Measurements from ENCODE around the gene ACAP3. TPM values are rescaled to one million over a fixed set of nuclear protein-coding genes. Genes with fewer than 3 reads are reported as not detected.

Gene ACAP3
- total and polyA plus RNA-seq, 10 of the 15 experiments (the other 5 are each of a cell fraction or from before 2014, with no cell fraction given): 0.05 to 34.2 (median 7.1) TPM

DNA sequence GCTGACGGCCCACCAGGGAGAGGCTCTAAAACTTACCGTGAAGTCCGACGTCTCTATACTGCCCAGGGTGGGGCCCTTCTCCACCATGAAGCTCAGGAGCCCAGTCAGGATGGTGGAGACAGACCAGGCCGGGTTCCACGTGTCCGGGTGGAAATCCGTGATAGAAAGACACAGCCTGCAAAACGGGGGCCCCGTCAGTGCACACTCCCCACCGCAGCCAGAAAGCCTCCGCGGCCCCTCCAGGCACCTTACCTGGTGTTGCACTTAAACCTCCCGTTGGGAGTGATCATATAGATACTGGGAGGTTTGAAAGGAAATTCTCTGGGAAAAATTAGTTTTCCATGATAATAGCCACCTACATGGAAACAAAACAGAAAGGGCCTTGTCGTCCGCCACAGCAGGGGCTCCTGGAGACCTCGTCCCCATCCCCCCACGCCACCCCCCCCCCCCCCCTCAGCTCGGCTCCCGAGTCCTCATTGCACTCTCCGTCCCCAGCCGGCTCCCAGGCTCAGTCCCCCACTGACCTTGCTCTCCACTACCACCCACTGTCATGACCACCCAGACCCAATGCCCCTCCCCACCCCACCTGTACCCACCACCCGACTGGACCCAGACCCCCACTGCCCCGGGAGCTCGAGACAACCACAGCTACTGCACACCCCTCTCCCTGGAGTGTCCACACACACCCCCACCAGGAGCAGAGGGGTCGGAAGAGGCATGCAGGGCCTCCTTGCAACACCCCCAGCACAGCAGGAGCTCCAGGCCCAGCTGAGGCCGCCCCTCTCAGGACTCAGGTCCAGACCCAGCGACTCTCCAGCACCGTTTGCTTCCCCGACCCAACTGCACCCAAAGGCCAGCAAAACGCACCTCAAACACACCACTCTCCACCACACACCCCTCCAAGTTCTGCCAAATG, 50.5 kb downstream of the ACAP3 start:
- ATAC-seq: no peak
- no peaks in the 10 kb centered on the region for H3K4me1 ChIP-seq (ENCODE audit: control insufficient read depth, insufficient read depth, low read length)
- SMC1A ChIA-PET (ENCODE audit: uncharacterized antibody, unreplicated experiment): no interaction called here
- 98% methylated on average over 25 of the region's 31 CpGs for WGBS (ENCODE audit: insufficient coverage, insufficient replicate concordance, low lambda C conversion rate, missing lambda C conversion rate)
- peaks cover 9 to 20% of the 10 kb centered on the region in 2 experiments; a peak in 3 of 4 replicates for H3K36me3 ChIP-seq (ENCODE audit: control insufficient read depth in 2 of 2, insufficient read depth in 2 of 2, low read length in 1 of 2)
- DNase-seq (ENCODE audit: low read depth, low spot score): no peak
- intact Hi-C loops (cut with micrococcal nuclease; ENCODE audit: unreplicated experiment): no loop called here
- no peak overlapping the region for H3K4me3 ChIP-seq
- H3K27me3 ChIP-seq (replicated peaks in 1 of 2; ENCODE audit: control insufficient read depth in 2 of 2, insufficient read depth in 2 of 2, low read length in 1 of 2): no peaks in the 10 kb centered on the region
- RAD21 ChIA-PET (ENCODE audit: unreplicated experiment): no interaction called here
- H3K9ac ChIP-seq (ENCODE audit: control insufficient read depth, insufficient read depth, low read length): no peak overlapping the region
- H2AFZ ChIP-seq (ENCODE audit: control insufficient read depth, low read depth, low read length): no peak overlapping the region
- no peak overlapping the region for H3K4me2 ChIP-seq (ENCODE audit: control insufficient read depth, insufficient read depth)
- no peaks in the 10 kb centered on the region for H4K20me1 ChIP-seq (ENCODE audit: control insufficient read depth, insufficient read depth)
- no peaks in the 10 kb centered on the region for H3K9me3 ChIP-seq (replicated peaks; ENCODE audit: control insufficient read depth, insufficient read depth, low read length)
- no TSS peak for BruUV-seq (replicated peaks)
- no peak overlapping the region for H3K27ac ChIP-seq (ENCODE audit: control insufficient read depth, insufficient read depth)
- no peak for FAIRE-seq
- CTCF ChIA-PET: interaction anchor here (1.3 kb wide), 1 partner anchor 135 kb away, joined by 3 read pairs; no protein-coding TSS in a partner anchor
- no peaks in the 10 kb centered on the region for H3K79me2 ChIP-seq (ENCODE audit: control insufficient read depth, insufficient read depth, low read length)
- POLR2A ChIA-PET: interaction anchor here (0.6 kb wide), 1 partner anchor 284 kb away, joined by 3 read pairs; no protein-coding TSS in a partner anchor
- in situ Hi-C loops (cut with MboI): no loop called here
- TF ChIP-seq IRF4 (IDR thresholded peaks at IDR 0.05; ENCODE audit: low read depth, low read length) (no peak), CBX3 (IDR thresholded peaks at IDR 0.05; ENCODE audit: borderline replicate concordance, low read depth) (no peak), ZNF274 (IDR thresholded peaks at IDR 0.05; ENCODE audit: insufficient read depth, insufficient read length) (no peak), HDAC6 (IDR thresholded peaks at IDR 0.05; ENCODE audit: unreplicated experiment) (no peak), SMC3 (IDR thresholded peaks at IDR 0.05; ENCODE audit: borderline replicate concordance, low read length) (no peak), CHD2 (IDR thresholded peaks at IDR 0.05; ENCODE audit: borderline replicate concordance, low read depth, low read length) (no peak), TAF1 (IDR thresholded peaks at IDR 0.05; ENCODE audit: borderline replicate concordance, low read depth, low read length) (no peak), NFYB (IDR thresholded peaks at IDR 0.05; ENCODE audit: insufficient read depth, low read depth, low read length) (no peak), SUPT20H (IDR thresholded peaks at IDR 0.05; ENCODE audit: borderline replicate concordance, control insufficient read depth, low read depth, low read length) (no peak), MXI1 (IDR thresholded peaks at IDR 0.05; ENCODE audit: low read depth, low read length) (no peak), CEBPB (IDR thresholded peaks at IDR 0.05; ENCODE audit: borderline replicate concordance in 1 of 2, low read depth in 2 of 2, low read length in 2 of 2) (no peak), PML (IDR thresholded peaks at IDR 0.05; ENCODE audit: low read length) (no peak), FOS (IDR thresholded peaks at IDR 0.05; ENCODE audit: borderline replicate concordance, extremely low read depth, insufficient read length) (no peak)
- TF ChIP-seq, protein P1, sequence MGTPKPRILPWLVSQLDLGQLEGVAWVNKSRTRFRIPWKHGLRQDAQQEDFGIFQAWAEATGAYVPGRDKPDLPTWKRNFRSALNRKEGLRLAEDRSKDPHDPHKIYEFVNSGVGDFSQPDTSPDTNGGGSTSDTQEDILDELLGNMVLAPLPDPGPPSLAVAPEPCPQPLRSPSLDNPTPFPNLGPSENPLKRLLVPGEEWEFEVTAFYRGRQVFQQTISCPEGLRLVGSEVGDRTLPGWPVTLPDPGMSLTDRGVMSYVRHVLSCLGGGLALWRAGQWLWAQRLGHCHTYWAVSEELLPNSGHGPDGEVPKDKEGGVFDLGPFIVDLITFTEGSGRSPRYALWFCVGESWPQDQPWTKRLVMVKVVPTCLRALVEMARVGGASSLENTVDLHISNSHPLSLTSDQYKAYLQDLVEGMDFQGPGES (IDR thresholded peaks at IDR 0.05): no peak
- TF ChIP-seq, protein P2, sequence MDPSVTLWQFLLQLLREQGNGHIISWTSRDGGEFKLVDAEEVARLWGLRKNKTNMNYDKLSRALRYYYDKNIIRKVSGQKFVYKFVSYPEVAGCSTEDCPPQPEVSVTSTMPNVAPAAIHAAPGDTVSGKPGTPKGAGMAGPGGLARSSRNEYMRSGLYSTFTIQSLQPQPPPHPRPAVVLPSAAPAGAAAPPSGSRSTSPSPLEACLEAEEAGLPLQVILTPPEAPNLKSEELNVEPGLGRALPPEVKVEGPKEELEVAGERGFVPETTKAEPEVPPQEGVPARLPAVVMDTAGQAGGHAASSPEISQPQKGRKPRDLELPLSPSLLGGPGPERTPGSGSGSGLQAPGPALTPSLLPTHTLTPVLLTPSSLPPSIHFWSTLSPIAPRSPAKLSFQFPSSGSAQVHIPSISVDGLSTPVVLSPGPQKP (IDR thresholded peaks at IDR 0.05; ENCODE audit: low read depth, low read length): no peak
- TF ChIP-seq, protein P3, sequence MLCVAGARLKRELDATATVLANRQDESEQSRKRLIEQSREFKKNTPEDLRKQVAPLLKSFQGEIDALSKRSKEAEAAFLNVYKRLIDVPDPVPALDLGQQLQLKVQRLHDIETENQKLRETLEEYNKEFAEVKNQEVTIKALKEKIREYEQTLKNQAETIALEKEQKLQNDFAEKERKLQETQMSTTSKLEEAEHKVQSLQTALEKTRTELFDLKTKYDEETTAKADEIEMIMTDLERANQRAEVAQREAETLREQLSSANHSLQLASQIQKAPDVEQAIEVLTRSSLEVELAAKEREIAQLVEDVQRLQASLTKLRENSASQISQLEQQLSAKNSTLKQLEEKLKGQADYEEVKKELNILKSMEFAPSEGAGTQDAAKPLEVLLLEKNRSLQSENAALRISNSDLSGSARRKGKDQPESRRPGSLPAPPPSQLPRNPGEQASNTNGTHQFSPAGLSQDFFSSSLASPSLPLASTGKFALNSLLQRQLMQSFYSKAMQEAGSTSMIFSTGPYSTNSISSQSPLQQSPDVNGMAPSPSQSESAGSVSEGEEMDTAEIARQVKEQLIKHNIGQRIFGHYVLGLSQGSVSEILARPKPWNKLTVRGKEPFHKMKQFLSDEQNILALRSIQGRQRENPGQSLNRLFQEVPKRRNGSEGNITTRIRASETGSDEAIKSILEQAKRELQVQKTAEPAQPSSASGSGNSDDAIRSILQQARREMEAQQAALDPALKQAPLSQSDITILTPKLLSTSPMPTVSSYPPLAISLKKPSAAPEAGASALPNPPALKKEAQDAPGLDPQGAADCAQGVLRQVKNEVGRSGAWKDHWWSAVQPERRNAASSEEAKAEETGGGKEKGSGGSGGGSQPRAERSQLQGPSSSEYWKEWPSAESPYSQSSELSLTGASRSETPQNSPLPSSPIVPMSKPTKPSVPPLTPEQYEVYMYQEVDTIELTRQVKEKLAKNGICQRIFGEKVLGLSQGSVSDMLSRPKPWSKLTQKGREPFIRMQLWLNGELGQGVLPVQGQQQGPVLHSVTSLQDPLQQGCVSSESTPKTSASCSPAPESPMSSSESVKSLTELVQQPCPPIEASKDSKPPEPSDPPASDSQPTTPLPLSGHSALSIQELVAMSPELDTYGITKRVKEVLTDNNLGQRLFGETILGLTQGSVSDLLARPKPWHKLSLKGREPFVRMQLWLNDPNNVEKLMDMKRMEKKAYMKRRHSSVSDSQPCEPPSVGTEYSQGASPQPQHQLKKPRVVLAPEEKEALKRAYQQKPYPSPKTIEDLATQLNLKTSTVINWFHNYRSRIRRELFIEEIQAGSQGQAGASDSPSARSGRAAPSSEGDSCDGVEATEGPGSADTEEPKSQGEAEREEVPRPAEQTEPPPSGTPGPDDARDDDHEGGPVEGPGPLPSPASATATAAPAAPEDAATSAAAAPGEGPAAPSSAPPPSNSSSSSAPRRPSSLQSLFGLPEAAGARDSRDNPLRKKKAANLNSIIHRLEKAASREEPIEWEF (IDR thresholded peaks at IDR 0.05; ENCODE audit: insufficient replicate concordance, low read depth, low read length): no peak
